Brain microvascular endothelial cell (primary cell): ENCODE data around the gene NYAP2.

Experiments
- DNase-seq: peaks from one replicate; pipeline ENCODE4 v3.0.0-alpha.2; 2020
- H3K27ac ChIP-seq: fragments of 250-450 bp; sonication (Bioruptor Pico); 2 replicates; pipeline ENCODE4 v1.5.1; 2020; ENCODE audit warnings: mild to moderate bottlenecking, moderate library complexity
- H3K27me3 ChIP-seq: fragments of 250-450 bp; sonication (Bioruptor Pico); replicated peaks from 2 replicates; pipeline ENCODE4 v1.5.1; 2020; ENCODE audit warnings: mild to moderate bottlenecking
- H3K36me3 ChIP-seq: fragments of 250-450 bp; sonication (Bioruptor Pico); replicated peaks from 2 replicates; pipeline ENCODE4 v1.5.1; 2020; ENCODE audit warnings: mild to moderate bottlenecking
- H3K4me3 ChIP-seq: 2 replicates; pipeline ENCODE4 v1.5.1; 2011; ENCODE audit warnings: low read depth, mild to moderate bottlenecking, control low read depth, low read length, moderate library complexity
- in situ Hi-C: cut with HindIII; loops from 2 replicates; pipeline ENCODE4 v1.10.0; 2017; ENCODE audit warnings: low sequenced_read_pairs, low pct_ligation_motif_present
- TF ChIP-seq, protein P1 (sequence below): IDR thresholded peaks from 2 replicates; pipeline ENCODE4 v1.5.1; 2011; ENCODE audit warnings: low read depth, mild to moderate bottlenecking, moderate library complexity, low read length, control low read depth, inconsistent platforms; ENCODE audit errors: missing control alignments

The NYAP2 gene

GRCh38 chr2:225466891-225467604, 67.5 kb downstream of the NYAP2 start:
- DNase-seq, result no peak
- no peaks in the 10 kb centered on the region for H3K36me3 ChIP-seq
- H3K27me3 ChIP-seq, result no peaks in the 10 kb centered on the region
- no peak overlapping the region for H3K4me3 ChIP-seq
- in situ Hi-C loops, result no loop called here
- peak overlapping the region; percentile 56 for H3K27ac ChIP-seq
- TF ChIP-seq, protein P1, sequence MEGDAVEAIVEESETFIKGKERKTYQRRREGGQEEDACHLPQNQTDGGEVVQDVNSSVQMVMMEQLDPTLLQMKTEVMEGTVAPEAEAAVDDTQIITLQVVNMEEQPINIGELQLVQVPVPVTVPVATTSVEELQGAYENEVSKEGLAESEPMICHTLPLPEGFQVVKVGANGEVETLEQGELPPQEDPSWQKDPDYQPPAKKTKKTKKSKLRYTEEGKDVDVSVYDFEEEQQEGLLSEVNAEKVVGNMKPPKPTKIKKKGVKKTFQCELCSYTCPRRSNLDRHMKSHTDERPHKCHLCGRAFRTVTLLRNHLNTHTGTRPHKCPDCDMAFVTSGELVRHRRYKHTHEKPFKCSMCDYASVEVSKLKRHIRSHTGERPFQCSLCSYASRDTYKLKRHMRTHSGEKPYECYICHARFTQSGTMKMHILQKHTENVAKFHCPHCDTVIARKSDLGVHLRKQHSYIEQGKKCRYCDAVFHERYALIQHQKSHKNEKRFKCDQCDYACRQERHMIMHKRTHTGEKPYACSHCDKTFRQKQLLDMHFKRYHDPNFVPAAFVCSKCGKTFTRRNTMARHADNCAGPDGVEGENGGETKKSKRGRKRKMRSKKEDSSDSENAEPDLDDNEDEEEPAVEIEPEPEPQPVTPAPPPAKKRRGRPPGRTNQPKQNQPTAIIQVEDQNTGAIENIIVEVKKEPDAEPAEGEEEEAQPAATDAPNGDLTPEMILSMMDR, result no peak

DNA sequence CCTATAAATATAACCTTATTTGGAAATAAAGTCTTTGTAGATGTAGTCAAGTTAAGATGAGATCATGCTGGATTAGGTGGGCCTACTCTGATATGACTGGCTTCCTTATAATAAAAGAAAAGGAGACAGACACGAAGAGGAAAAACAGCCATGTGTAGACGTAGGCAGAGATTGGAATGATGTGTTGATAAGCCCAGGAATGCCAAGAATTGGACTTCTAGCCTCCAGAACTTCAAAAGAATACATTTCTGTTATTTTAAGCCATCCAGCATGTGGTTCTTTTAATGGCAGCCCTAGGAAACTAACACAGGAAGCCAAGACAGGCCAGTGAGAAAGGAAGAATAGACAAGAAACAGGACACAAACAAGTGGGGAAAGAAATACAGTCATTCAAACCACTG, 68.6 kb downstream of the NYAP2 start:
- Histone ChIP-seq H3K27ac (peak overlapping the region; percentile 56), H3K27me3 (no peaks in the 10 kb centered on the region), H3K36me3 (no peaks in the 10 kb centered on the region), H3K4me3 (no peak overlapping the region)
- TF ChIP-seq, protein P1, result no peak
- in situ Hi-C loops, result no loop called here
- peak; percentile 57 for DNase-seq

DNA sequence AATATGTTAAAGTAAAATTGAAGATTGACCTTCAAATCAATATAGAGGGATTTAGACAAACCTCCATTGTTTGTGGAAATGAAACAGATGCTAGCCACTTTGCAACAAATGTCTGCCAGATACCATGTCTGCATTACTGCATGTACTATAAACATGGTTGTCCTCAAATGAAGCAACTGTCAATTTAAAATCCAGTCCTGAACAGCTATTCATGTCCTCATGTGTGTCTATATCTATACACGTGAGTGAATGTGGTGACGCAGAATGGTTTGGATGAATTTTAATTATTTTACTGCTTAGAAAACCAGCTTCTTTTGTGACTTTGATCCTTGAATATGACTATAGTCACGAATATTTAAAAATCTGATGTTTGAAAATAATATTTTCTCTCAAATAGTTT, 71.5 kb downstream of the NYAP2 start:
- in situ Hi-C loops, result no loop called here
- H3K27me3 ChIP-seq, result no peaks in the 10 kb centered on the region
- TF ChIP-seq, protein P1, result no peak
- H3K36me3 ChIP-seq, result no peaks in the 10 kb centered on the region
- H3K4me3 ChIP-seq, result no peak overlapping the region
- no peak for DNase-seq
- no peak overlapping the region for H3K27ac ChIP-seq

DNA sequence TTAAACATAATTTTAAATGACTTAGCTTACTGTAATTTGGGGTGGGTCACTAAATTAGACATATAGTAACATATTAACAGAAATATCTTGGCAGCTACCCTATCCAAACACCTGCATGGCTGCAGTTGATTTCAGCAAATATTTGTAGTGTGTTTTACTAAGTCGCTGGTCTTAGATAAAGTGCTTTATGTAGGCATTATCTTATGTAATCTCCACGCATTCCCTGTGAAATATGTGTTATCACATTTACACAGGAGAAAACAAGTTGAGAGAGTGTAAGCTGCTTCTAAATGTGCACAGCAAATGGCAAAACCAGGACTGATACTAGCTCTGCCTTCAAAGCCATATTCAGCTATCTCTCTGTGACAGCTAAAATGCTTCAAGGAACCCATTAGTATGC, 72.0 kb downstream of the NYAP2 start:
- in situ Hi-C loops, result no loop called here
- H3K36me3 ChIP-seq, result no peaks in the 10 kb centered on the region
- TF ChIP-seq, protein P1, result no peak
- H3K4me3 ChIP-seq, result no peak overlapping the region
- DNase-seq, result no peak
- no peaks in the 10 kb centered on the region for H3K27me3 ChIP-seq
- H3K27ac ChIP-seq, result no peak overlapping the region

DNA sequence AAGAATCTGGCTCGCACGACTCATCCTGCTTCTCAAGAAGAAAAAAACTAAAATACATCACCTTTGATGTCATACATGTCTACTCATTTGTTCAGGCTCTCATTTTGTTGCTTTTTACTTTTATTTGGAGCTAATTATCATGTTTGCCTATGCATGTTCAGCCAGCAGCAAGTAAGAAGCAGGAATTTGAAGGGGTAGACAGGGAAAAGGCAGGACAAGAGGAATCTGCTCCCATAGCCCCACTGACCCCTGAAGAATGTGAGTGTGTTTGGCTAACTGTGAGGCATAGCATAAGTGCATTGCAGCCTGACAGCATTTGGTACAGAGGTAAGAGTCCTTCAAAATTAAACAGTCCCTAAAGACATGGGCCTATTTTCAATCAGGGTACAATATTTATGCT, 72.7 kb downstream of the NYAP2 start:
- H3K27me3 ChIP-seq, result no peaks in the 10 kb centered on the region
- no peak for DNase-seq
- H3K27ac ChIP-seq, result no peak overlapping the region
- TF ChIP-seq, protein P1, result no peak
- in situ Hi-C loops, result no loop called here
- H3K4me3 ChIP-seq, result no peak overlapping the region
- no peaks in the 10 kb centered on the region for H3K36me3 ChIP-seq

- Histone ChIP-seq H3K4me3 (no peak overlapping the region), H3K36me3 (no peaks in the 10 kb centered on the region), H3K27me3 (no peaks in the 10 kb centered on the region), H3K27ac (no peak overlapping the region)
- TF ChIP-seq, protein P1, result no peak
- DNase-seq, result no peak
- in situ Hi-C loops, result no loop called here
Observed at GRCh38 chr2:225479386-225479785, 79.9 kb downstream of the NYAP2 start.
